ENCODE results near the gene ATF1.
"Not testable (repeated sequence)": the region's sequence is repeated elsewhere in the genome, so short reads cannot be mapped to it uniquely, and the experiment has no call there.

Gene ATF1

GRCh38 chr12:50868881-50869280 lies 105.0 kb downstream of the ATF1 start:
- DNase-seq: not testable (repeated sequence)
